HL-60 (cell line): ENCODE measurements around the gene CPT1B.

ENCODE experiments used
- DNase-seq, 2 experiments: peaks; one replicate each; pipeline ENCODE4 v3.0.0-alpha.2; 2010 to 2020; ENCODE audit warnings: low read depth in 1 of 2, low spot score in 1 of 2
- H3K27ac ChIP-seq: fragments of 250-450 bp; sonication (Bioruptor Pico); replicated peaks from 2 replicates; pipeline ENCODE4 v1.5.1; 2020; ENCODE audit warnings: mild to moderate bottlenecking, moderate library complexity
- H3K27me3 ChIP-seq: fragments of 250-450 bp; sonication (Bioruptor Pico); 2 replicates; pipeline ENCODE4 v1.5.1; 2021; ENCODE audit warnings: mild to moderate bottlenecking, moderate library complexity; ENCODE audit not compliant: insufficient read depth, poor library complexity, severe bottlenecking
- H3K4me3 ChIP-seq: replicated peaks from 2 replicates; pipeline ENCODE4 v1.5.1; 2011; ENCODE audit warnings: mild to moderate bottlenecking, control low read depth, low read length; ENCODE audit not compliant: insufficient read depth
- GABPA ChIP-seq: IDR thresholded peaks from 2 replicates; pipeline ENCODE4 v1.6.1; 2012; ENCODE audit warnings: low read depth
- POLR2AphosphoS5 ChIP-seq: IDR thresholded peaks from 2 replicates; pipeline ENCODE4 v1.6.1; 2012; ENCODE audit warnings: low read depth
- SPI1 ChIP-seq: IDR thresholded peaks from 2 replicates; pipeline ENCODE4 v1.6.1; 2012; ENCODE audit warnings: low read depth, mild to moderate bottlenecking, borderline replicate concordance
- TF ChIP-seq, protein P1 (sequence below): IDR thresholded peaks from 2 replicates; pipeline ENCODE4 v1.6.1; 2012; ENCODE audit warnings: low read depth; ENCODE audit not compliant: insufficient replicate concordance
- TF ChIP-seq, protein P2 (sequence below): IDR thresholded peaks from one replicate; pipeline ENCODE4 v1.5.1; 2011; ENCODE audit warnings: low read length, control low read depth, inconsistent platforms; ENCODE audit not compliant: insufficient read depth

CPT1B gene

DNA sequence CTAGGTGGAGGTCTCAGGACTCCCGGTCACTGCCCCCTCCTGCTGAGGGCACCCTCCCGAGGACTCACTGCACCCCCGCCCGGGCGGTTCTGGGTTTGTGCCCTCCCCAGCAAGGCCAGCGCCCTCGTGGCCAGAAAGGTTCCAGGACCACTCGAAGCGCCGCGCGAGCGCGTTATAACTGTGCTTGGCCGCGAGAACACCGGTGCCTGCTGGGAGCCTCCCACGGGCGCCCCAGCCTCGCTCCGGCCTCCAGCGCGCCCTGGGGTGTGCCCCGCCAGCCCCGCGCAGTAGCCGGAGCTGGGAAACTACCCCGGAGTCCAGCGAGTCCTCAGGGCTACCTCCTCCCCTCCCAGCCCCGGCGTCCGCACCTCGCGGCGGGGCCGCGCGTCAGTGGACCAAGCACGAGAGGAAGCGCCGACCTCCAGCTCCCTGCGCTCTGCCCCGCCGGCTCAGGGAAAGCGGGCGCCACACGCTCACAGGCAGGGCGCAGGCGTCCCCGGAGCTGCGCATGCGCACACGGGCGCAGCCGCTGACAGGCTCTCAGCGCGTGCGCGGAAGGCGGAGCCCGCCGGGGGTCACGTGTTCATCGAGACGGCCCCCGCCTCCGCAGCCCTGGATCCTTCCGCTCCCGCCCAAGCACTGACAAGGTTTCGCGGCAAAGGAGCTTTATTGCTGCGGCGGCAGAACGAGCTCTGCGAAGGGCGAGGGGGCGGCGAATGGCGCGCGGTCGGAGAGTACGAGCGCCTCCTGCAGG, 52.9 kb downstream of the CPT1B start, which contains the start of gene SCO2:
Gene SCO2 (minus strand): TSS at position 495 of the 754 bp plus-strand sequence. CDS start 1,187 bp downstream, outside the sequence.
- H3K27ac ChIP-seq, result peak within 1 kb of the TSS; percentile 91
- TF ChIP-seq GABPA (no peak), SPI1 (peak; percentile 10; the same call in 1 of the 2 replicates), POLR2AphosphoS5 (peak; percentile 72; the same call in 1 of the 2 replicates)
- TF ChIP-seq, protein P1, sequence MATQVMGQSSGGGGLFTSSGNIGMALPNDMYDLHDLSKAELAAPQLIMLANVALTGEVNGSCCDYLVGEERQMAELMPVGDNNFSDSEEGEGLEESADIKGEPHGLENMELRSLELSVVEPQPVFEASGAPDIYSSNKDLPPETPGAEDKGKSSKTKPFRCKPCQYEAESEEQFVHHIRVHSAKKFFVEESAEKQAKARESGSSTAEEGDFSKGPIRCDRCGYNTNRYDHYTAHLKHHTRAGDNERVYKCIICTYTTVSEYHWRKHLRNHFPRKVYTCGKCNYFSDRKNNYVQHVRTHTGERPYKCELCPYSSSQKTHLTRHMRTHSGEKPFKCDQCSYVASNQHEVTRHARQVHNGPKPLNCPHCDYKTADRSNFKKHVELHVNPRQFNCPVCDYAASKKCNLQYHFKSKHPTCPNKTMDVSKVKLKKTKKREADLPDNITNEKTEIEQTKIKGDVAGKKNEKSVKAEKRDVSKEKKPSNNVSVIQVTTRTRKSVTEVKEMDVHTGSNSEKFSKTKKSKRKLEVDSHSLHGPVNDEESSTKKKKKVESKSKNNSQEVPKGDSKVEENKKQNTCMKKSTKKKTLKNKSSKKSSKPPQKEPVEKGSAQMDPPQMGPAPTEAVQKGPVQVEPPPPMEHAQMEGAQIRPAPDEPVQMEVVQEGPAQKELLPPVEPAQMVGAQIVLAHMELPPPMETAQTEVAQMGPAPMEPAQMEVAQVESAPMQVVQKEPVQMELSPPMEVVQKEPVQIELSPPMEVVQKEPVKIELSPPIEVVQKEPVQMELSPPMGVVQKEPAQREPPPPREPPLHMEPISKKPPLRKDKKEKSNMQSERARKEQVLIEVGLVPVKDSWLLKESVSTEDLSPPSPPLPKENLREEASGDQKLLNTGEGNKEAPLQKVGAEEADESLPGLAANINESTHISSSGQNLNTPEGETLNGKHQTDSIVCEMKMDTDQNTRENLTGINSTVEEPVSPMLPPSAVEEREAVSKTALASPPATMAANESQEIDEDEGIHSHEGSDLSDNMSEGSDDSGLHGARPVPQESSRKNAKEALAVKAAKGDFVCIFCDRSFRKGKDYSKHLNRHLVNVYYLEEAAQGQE, result no peak
- TF ChIP-seq, protein P2, sequence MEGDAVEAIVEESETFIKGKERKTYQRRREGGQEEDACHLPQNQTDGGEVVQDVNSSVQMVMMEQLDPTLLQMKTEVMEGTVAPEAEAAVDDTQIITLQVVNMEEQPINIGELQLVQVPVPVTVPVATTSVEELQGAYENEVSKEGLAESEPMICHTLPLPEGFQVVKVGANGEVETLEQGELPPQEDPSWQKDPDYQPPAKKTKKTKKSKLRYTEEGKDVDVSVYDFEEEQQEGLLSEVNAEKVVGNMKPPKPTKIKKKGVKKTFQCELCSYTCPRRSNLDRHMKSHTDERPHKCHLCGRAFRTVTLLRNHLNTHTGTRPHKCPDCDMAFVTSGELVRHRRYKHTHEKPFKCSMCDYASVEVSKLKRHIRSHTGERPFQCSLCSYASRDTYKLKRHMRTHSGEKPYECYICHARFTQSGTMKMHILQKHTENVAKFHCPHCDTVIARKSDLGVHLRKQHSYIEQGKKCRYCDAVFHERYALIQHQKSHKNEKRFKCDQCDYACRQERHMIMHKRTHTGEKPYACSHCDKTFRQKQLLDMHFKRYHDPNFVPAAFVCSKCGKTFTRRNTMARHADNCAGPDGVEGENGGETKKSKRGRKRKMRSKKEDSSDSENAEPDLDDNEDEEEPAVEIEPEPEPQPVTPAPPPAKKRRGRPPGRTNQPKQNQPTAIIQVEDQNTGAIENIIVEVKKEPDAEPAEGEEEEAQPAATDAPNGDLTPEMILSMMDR, result peak; percentile 1
- H3K27me3 ChIP-seq, result no peaks in the 10 kb centered on the region
- H3K4me3 ChIP-seq, result peak within 1 kb of the TSS; percentile 70
- peak; percentile 93 to 96 for DNase-seq

DNA sequence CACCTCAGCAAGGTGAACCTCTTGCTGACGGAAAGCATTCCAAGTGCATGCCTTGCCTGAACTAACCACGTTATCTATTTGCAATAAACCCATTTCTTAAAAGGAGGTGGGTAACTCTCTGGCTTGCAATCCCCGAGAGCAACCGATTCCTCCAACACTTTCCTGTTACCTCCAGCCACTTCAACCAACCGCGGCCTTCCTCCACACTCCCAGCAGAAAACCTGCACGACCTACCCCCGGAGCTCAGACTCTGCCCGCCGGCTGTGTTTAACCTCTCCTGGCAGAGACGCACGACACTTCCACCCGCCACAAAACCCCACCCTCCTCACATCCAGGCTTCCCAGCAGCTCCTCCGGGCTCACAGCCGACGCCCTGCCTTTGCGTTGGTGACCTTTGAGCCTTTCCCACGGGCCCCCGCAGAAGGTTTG, 53.5 kb downstream of the CPT1B start:
- DNase-seq, result peak in 1 of 2 experiments; percentile 43
- peak overlapping the region; percentile 70 for H3K4me3 ChIP-seq
- peak overlapping the region; percentile 91 for H3K27ac ChIP-seq
- TF ChIP-seq POLR2AphosphoS5, result no peak; the same call in 1 of the 2 replicates
- no peak for TF ChIP-seq SPI1
- TF ChIP-seq, protein P1, result no peak
- TF ChIP-seq GABPA, result no peak
- TF ChIP-seq, protein P2, result no peak
- H3K27me3 ChIP-seq, result no peaks in the 10 kb centered on the region

DNA sequence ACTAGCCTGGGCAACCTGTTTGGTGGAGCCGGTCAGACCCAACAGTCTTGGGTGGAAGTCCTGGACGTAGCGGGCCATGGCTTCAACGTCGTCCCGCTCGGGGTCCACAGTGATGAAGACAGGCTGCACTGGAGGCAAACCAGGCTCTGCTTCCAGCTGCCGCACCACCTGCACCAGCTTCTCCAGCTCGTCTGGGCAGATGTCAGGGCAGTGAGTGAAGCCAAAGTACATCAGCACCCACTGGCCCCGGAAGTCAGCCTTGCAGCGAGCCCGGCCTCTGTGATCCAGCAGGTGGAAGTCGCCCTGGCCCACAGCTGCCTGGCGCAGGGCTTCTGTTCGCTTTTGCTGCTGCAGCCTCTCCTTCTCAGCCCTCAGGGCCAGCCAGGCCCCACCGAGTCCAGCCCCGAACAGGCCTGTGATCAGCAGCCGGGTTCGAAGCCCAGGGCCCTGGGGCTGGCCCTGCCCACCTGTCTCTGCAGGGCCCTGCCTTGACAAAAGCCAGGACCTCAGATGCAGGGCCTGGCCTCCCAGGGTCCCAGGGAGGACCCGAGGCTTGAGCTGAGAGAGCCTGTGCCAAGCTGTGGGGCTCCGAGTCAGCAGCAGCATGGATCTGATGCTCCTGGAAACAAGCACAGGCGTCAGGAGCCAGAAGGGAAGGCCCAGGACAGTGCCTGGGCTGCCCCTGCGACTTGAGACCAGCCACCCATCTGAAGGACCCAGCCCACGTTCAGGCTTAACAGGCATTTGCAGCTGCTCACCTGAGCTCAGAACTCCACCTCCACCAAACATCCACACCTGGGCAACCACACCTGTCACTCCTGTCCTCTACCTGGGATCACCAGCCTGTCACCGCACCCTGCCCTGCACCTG, 54.2 kb downstream of the CPT1B start:
- peak overlapping the region; percentile 70 for H3K4me3 ChIP-seq
- H3K27ac ChIP-seq, result peak overlapping the region; percentile 91
- no peak for DNase-seq

DNA sequence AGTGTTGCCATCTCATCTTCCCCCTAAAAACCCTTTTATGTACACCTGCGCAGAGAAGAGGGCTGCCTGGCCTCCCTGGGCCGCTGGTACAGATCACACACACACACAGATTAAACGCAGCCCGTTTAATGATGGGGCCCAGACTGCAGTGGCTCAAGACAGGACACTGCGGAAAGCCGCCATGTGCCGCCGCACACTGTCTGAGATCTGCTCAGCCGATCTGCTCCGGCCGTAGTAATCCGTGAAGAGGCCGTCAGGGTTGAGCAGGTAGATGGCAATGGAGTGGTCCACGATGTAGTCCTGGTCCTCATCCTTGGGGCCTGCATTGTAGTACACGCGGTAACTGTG, 54.8 kb downstream of the CPT1B start:
- Histone ChIP-seq H3K27me3 (no peaks in the 10 kb centered on the region), H3K4me3 (no peak overlapping the region), H3K27ac (no peak overlapping the region)
- DNase-seq, result no peak
- no peak for TF ChIP-seq SPI1
- TF ChIP-seq, protein P2, result no peak

More for the DNA sequence above, 54.2 kb downstream of the CPT1B start:
- no peaks in the 10 kb centered on the region for H3K27me3 ChIP-seq
- no peak for TF ChIP-seq SPI1
- TF ChIP-seq POLR2AphosphoS5, result 0 out of 2 replicates have a peak, but pooled peaks have one; percentile 57
